Skeletal muscle cell (primary cell): ENCODE measurements around the gene ADAM17.
"Not testable (repeated sequence)": the region's sequence is repeated elsewhere in the genome, so short reads cannot be mapped to it uniquely, and the experiment has no call there.

Experiments used
- DNase-seq: peaks from one replicate; pipeline ENCODE4 v3.0.0-alpha.2; 2010; ENCODE audit warnings: low read depth
- H3K4me3 ChIP-seq: 2 replicates; pipeline ENCODE4 v1.5.1; 2011; ENCODE audit warnings: low read depth, mild to moderate bottlenecking, control low read depth, low read length, moderate library complexity

The ADAM17 gene

GRCh38 chr2:9532421-9532820 lies 23.2 kb downstream of the ADAM17 start:
- no peak overlapping the region for H3K4me3 ChIP-seq
- DNase-seq: no peak

GRCh38 chr2:9527995-9528787 lies 27.4 kb downstream of the ADAM17 start:
- no peak for DNase-seq
- H3K4me3 ChIP-seq: no peak overlapping the region

GRCh38 chr2:9525266-9525665 lies 30.4 kb downstream of the ADAM17 start:
- no peak for DNase-seq
- no peak overlapping the region for H3K4me3 ChIP-seq

GRCh38 chr2:9524291-9524690 lies 31.3 kb downstream of the ADAM17 start:
- H3K4me3 ChIP-seq: no peak overlapping the region
- DNase-seq: no peak

GRCh38 chr2:9519250-9519649 lies 36.4 kb downstream of the ADAM17 start:
- DNase-seq: peak; percentile 48
- no peak overlapping the region for H3K4me3 ChIP-seq

GRCh38 chr2:9518780-9519179 lies 36.9 kb downstream of the ADAM17 start:
- no peak overlapping the region for H3K4me3 ChIP-seq
- no peak for DNase-seq

- no peak overlapping the region for H3K4me3 ChIP-seq
- DNase-seq: no peak
Measured at GRCh38 chr2:9518163-9518562, 37.5 kb downstream of the ADAM17 start.

GRCh38 chr2:9517118-9517782 lies 38.4 kb downstream of the ADAM17 start:
- no peak for DNase-seq
- no peak overlapping the region for H3K4me3 ChIP-seq

GRCh38 chr2:9513946-9514345 lies 41.7 kb downstream of the ADAM17 start:
- not testable (repeated sequence) for DNase-seq, H3K4me3 ChIP-seq

- no peak for DNase-seq
- no peak overlapping the region for H3K4me3 ChIP-seq
Measured at GRCh38 chr2:9508931-9509330, 46.7 kb downstream of the ADAM17 start.

- no peak for DNase-seq
- H3K4me3 ChIP-seq: no peak overlapping the region
Measured at GRCh38 chr2:9498210-9498609, 57.4 kb downstream of the ADAM17 start.

- H3K4me3 ChIP-seq: no peak overlapping the region
- no peak for DNase-seq
Measured at GRCh38 chr2:9497017-9497416, 58.6 kb downstream of the ADAM17 start.

GRCh38 chr2:9494081-9494480 lies 61.5 kb downstream of the ADAM17 start:
- DNase-seq: no peak
- H3K4me3 ChIP-seq: no peak overlapping the region

- no peak for DNase-seq
- no peak overlapping the region for H3K4me3 ChIP-seq
Measured at GRCh38 chr2:9493478-9493877, 62.2 kb downstream of the ADAM17 start.

- no peak overlapping the region for H3K4me3 ChIP-seq
- no peak for DNase-seq
Measured at GRCh38 chr2:9492927-9493326, 62.7 kb downstream of the ADAM17 start.

- DNase-seq: no peak
- H3K4me3 ChIP-seq: no peak overlapping the region
Measured at GRCh38 chr2:9490789-9491188, 64.8 kb downstream of the ADAM17 start.

- DNase-seq: no peak
- H3K4me3 ChIP-seq: no peak overlapping the region
Measured at GRCh38 chr2:9488583-9489547, 66.8 kb downstream of the ADAM17 start.

GRCh38 chr2:9484533-9484932 lies 71.1 kb downstream of the ADAM17 start:
- no peak overlapping the region for H3K4me3 ChIP-seq
- DNase-seq: no peak

- H3K4me3 ChIP-seq: no peak overlapping the region
- no peak for DNase-seq
Measured at GRCh38 chr2:9483107-9483506, 72.5 kb downstream of the ADAM17 start.

GRCh38 chr2:9480157-9480556 lies 75.5 kb downstream of the ADAM17 start:
- DNase-seq: no peak
- H3K4me3 ChIP-seq: no peak overlapping the region
